GM18870 (cell line): ENCODE data around the gene LAG3.

ENCODE experiments used
- ATAC-seq: cut with Tn5 transposase; IDR thresholded peaks from one replicate; pipeline ENCODE4 v1.9.1; 2021; ENCODE audit warnings: moderate library complexity; ENCODE audit not compliant: unreplicated experiment

LAG3 gene

DNA sequence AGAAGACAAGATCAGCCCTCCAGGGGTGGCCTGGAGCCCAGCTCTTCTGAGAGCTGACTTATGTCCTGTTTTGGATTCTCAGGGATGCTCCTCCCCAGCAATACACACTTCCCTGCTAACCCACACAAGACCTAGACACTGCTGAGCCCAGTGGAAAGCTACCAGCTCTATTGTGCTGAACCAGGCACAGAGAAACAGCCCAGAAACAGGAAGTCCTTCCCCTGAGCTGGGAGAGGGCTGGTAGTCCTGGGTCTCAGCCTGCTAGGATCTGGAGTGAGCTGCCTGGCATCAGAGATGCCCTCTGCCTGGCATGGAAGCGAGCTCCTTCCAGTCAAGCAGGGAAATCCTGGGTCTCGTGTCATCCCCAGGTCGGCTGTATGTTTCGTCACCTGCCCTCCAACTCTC, 1.2 kb upstream of the LAG3 start:
- no peak for ATAC-seq

DNA sequence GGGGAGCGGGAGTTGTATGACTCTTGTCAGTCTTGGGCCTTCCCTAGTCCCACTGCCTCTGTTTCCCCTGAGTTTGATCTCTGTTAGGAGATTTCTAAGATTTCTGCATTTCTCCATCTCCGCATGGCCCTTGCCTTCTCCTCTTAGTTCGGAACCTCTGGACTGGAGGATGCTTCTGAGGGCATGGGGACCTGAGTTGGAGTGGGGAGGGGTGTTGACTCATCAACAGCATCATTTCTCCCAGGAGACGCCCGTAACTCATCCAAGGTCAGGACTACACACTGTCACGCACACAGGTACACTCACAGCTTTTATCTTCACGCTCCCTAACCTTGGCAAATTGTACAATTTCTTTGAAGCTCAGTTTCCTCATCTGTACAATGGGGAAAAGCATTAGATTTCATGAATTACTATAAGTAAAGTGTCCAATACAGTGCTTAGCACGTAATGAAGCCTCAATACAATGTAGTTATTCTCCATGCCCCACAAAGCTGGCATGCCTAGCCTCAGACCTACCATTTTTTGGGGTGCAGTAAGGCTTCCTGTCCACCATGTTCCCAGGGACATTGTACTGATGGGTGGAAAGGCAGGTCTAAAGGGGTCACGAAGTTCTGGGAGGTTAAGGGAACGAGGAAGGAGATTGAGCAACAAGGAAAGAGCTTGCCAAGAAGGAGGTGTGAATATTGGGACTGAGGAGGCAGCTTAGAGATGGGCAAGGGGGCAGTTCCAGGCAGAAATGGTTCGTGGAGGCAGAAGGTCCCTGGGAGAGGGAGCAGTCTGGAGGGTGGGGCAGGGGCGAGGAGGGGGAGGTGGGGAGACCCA, 600 bp upstream of the LAG3 start:
- ATAC-seq, result no peak

DNA sequence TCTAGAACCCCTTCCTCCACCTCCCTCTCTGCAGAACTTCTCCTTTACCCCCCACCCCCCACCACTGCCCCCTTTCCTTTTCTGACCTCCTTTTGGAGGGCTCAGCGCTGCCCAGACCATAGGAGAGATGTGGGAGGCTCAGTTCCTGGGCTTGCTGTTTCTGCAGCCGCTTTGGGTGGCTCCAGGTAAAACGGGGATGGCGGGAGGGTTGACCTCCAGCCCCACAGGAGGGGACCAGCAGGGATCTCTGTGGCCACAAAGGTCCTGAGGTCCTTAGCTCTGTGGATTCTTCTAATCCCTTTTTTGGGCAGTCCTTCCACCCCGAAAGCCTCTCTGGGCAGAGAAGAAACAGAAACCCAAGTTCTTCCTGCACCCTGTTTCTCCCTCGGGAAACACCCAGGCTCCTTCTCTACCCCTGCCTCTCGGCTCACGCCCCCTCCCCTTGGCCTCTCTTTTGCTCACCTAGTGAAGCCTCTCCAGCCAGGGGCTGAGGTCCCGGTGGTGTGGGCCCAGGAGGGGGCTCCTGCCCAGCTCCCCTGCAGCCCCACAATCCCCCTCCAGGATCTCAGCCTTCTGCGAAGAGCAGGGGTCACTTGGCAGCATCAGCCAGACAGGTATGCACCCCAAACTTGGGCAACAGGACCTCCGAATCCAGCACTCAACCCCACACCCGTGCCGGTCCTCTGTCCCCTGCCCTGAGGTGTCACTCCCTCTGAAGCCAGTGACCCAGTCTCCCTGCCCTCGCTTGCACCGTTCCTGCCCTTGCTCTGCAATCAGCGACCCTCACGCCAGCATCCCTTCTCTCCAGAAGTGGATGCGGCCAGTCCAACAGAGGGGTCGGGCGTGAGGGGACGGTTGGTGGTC, 638 bp downstream of the LAG3 start:
- ATAC-seq, result no peak

GRCh38 chr12:6773590-6774351, 1.5 kb downstream of the LAG3 start:
- ATAC-seq, result no peak

DNA sequence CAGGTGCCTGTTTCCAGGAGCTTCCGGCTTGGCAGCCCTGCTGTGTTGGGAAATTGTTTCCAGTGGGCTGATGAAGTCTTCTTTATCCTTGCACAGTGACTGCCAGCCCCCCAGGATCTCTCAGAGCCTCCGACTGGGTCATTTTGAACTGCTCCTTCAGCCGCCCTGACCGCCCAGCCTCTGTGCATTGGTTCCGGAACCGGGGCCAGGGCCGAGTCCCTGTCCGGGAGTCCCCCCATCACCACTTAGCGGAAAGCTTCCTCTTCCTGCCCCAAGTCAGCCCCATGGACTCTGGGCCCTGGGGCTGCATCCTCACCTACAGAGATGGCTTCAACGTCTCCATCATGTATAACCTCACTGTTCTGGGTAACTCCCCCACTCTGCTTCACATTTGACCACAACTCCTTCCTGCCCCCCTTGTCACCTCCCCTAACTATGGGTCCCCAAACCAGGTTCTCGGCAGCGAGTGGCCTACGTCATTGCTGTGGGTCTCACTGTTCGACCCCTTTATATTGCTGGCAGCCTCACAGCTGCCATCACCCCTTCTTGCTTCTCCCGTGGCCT, 2.3 kb downstream of the LAG3 start:
- no peak for ATAC-seq

- ATAC-seq, result no peak
Measured at GRCh38 chr12:6775185-6776174, 3.2 kb downstream of the LAG3 start.

GRCh38 chr12:6777386-6777785, 5.1 kb downstream of the LAG3 start:
- ATAC-seq, result no peak

DNA sequence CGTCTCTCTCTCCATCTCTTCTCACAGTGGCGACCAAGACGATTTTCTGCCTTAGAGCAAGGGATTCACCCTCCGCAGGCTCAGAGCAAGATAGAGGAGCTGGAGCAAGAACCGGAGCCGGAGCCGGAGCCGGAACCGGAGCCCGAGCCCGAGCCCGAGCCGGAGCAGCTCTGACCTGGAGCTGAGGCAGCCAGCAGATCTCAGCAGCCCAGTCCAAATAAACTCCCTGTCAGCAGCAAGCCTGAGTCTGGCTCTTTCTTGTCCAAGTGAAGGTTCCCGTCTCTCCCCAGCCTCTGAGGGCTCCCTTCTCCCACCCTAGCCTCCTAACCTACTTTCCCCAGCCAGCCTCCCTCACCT, 5.9 kb downstream of the LAG3 start:
- ATAC-seq, result no peak

DNA sequence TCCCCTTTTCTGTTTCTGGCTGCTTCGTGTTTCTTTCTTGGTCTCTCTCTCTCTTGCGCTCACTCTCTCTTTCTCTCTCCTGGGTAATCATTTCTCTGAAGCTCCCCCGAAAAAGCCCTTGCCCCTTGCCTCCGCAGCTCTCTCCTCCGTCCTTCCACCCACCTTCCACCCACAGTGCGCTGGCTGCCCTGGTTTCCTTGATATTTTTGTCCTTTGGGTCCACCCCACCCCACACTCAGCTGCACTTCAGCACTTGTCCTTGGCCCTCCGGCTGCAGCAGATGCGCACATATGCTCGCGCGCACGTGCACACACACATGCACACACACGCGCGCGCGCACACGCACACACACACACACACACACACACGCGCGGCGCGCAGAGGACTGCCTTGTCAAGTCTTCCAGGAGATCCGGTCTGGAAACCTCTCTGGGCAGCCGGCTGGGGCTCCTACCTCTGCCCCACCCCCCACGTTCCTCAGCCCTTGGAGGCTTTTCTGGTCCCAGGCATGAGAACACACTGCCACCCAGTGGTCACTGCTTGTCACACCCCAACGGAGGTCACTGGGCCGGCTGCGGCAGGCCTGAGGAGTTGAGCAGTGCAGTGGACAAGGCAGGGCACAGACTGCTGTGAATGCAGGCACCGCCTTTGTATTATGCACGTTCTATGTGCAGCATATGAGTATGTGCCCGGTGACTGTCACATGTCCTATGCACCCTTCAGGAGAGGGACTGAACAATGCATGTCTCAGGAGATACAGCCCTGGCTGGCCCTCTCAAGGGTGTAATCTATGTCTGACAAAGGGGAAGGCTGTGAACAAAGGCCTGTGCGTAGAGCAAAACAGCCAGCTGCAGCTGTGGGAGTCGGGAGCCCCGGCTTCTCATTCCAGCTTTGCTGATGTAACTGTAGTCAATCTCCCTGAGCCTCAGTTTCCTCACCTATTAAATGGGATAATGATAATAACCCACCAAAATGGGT, 6.5 kb downstream of the LAG3 start:
- peak; percentile 71 for ATAC-seq

DNA sequence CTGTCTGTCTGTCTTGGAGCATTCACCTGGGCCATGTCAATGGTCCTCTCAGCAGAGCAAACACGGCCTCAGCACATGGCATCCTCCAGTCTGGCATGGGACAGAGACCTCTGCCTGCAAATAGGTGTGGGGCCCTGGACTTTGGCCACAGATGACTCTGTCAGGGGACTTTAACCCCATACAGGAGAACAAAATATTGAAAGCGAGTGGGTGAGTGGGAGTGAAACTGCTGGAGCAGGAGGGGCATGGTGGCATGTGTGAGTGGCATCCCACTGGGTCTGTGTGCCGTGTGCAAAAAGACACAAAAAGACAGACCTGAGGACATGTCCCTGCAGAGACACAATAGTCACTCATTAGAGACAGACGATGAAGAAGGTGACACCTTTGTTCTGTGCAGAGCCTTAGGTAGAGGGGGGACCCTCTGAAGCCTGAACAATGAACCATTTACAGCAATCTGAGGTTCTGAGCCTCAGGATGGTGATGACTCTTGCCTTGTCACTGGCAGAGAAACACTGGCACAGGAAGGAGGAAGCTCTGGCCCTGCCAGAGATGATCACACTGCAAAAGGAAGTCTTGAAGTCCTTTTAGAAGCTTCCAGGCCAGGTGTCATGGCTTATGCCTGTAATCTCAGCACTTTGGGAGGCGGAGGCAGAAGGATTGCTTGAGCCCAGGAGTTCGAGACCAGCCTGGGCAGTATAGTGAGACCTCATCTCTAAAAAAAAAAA, 7.5 kb downstream of the LAG3 start:
- ATAC-seq, result no peak

DNA sequence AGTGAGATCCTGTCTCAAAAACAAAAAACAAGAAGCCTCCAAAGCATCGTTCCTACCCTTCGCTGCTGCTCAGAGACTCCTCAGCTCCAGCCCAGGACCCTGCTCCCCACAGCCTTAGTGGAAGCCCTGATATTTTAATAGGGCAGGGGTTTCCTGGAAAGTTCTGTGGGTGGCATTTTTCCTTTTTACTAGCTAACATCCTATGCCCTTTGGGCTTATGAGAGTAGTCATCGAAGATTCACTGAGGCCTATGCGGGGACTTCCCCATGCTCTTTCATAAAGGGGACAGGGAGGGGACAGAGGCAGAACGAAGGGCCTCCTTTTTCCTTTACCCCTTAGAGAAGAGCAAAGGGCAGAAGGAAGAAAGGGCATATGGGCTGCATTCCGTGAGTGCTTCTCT, 8.3 kb downstream of the LAG3 start:
- no peak for ATAC-seq

DNA sequence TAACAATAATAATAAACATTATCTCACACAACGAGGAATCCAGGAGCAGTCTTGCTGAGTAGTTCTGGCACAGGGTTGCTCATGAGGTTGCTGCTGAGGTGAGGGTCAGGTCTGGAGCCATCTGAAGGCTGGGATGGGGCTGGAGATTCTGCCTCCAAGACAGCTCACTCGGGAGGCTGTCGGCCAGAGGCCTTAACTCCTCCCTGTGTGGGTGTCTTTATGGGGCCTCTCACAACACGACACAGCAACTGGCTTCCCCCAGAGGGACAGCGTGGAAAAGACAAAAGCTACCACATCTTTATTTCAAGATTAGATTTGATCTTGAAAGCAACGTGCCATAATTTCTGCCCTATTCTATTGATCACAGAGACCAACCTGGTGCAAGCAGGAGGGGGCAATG, 9.8 kb downstream of the LAG3 start:
- no peak for ATAC-seq

DNA sequence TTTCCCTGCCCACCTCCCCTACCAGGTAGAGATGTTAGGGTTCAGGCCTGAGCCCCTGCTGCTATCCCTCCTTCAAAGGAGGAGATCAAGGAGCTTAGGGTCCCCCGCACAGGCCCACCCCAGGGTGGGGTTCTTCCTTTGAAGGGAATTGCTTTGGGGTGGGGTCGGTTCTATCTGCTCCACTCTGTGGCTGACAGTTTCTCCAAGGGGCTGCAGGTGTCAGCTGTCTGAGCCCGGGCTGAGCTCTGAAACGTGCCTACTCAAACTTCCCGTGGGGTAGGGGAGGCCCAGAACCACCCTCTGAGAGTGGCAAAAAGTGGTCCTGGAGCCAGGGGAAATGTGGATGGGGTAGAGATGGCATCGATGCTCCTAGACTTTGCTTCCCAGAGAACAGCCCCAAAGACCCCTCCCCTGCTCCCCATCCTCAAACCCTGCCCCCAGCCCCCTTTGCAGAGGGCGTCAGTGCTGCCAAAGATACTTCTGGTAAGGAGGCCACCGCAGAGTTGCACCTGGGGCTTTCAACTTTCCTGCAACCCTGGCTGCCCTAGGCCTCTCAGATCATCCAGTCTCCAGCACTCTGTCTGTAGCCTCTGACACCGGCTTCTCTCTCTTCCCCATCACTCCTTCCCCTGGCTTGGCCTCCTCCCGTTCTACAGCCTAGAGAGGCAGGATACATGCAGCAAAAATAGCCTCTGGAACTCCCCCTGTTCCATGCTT, 10.7 kb downstream of the LAG3 start:
- ATAC-seq, result no peak

DNA sequence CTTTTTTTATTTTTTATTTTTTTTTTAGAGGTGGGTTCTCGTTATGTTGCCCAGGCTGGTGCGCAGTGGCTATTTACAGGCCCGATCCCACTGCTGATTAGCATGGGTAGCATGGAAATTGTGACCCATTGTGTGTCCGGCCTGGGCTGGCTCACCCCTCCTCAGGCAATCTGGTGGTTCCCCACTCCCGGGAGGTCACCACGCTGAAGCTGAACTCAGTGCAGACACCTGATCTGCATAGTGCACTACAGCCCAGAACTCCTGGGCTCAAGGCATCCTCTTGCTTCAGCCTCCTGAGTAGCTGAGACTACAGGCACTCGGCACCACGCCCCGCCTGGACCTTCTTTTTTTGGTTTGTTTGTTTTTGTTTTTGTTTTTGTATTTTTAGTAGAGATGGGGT, 11.5 kb downstream of the LAG3 start:
- ATAC-seq, result no peak

DNA sequence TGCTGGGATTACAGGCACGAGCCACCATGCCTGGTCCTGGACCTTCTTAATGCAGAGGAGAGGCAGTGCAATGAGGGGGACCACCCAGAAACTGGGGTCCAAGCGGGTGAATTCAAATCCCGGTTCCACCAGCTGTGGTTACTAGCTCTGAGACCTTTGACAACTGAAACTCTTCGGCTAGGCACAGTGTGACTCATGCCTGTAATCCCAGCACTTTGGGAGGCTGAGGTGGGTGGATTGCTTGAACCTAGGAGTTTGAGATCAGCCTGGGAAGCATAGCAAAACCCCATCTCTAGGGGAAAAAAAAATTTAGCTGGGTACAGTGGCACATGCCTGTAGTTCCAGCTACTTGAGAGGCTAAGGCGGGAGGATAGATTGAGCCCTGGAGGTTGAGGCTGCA, 12.0 kb downstream of the LAG3 start:
- ATAC-seq, result no peak

DNA sequence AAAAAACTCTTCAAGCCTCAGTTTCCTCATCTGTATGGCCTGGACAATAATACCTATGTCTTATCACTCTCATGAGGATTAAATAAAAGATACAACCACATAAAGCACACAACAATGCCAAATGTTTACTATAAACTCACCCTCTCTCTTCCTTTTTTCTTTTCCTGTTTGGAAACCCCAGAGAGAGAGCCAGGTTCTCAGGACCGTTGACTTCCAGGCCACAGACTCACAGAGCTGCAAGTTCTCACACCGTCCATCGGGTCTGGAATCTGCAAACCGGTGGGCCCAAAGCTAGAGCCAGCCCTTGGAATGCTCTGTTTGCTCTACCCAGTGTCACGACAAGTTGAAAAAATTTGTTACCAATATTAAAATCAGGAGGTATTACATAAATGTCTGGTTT, 12.4 kb downstream of the LAG3 start:
- ATAC-seq, result no peak

DNA sequence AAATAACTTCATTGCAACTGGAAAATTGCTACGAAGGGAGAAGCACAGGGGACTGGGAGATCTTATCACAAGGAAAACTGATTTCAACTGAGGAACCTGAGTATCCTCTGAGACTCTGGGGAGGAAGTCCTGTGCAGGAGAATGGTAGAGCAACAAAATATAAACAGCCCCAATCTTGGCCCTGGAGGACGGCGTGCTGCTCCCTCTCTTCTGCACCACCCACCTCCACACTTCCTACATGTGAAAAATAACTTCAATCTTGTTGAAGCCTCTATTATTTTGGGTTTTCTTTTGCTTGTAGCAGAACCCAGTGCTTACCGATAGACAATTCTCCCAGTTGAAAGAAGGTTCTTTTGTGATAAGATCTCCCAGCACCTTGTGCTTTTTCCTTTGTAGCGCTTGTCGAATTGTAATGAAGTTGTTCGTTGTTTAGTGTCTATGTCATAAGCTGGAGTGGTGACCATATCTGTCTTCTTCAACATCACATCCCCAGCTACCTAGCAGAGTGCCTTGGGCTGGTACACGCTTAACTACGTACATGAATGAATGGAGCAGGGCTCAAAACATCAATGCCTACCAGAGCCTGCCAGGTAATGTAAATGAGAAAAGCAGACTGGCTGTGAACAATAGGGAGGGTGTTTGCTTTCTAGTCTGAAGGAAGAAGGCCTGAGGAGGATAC, 14.2 kb downstream of the LAG3 start:
- no peak for ATAC-seq
